HFF-Myc (cell line): ENCODE data around the gene AGAP1.

Source experiments
- DNase-seq: peaks from one replicate; pipeline ENCODE4 v3.0.0-alpha.2; 2011; ENCODE audit warnings: low read depth; ENCODE audit errors: extremely low read depth
- H3K4me3 ChIP-seq: replicated peaks from 2 replicates; pipeline ENCODE4 v1.5.1; 2011; ENCODE audit warnings: low read depth, mild to moderate bottlenecking, control low read depth, low read length
- TF ChIP-seq, protein P1 (sequence below): IDR thresholded peaks from 2 replicates; pipeline ENCODE4 v1.5.1; 2012; ENCODE audit warnings: mild to moderate bottlenecking, low read depth, low read length, control low read depth; ENCODE audit errors: missing control alignments

AGAP1 gene

GRCh38 chr2:235609746-235610145 lies 115.9 kb downstream of the AGAP1 start:
- no peak overlapping the region for H3K4me3 ChIP-seq
- TF ChIP-seq, protein P1, sequence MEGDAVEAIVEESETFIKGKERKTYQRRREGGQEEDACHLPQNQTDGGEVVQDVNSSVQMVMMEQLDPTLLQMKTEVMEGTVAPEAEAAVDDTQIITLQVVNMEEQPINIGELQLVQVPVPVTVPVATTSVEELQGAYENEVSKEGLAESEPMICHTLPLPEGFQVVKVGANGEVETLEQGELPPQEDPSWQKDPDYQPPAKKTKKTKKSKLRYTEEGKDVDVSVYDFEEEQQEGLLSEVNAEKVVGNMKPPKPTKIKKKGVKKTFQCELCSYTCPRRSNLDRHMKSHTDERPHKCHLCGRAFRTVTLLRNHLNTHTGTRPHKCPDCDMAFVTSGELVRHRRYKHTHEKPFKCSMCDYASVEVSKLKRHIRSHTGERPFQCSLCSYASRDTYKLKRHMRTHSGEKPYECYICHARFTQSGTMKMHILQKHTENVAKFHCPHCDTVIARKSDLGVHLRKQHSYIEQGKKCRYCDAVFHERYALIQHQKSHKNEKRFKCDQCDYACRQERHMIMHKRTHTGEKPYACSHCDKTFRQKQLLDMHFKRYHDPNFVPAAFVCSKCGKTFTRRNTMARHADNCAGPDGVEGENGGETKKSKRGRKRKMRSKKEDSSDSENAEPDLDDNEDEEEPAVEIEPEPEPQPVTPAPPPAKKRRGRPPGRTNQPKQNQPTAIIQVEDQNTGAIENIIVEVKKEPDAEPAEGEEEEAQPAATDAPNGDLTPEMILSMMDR: no peak
- no peak for DNase-seq

DNA sequence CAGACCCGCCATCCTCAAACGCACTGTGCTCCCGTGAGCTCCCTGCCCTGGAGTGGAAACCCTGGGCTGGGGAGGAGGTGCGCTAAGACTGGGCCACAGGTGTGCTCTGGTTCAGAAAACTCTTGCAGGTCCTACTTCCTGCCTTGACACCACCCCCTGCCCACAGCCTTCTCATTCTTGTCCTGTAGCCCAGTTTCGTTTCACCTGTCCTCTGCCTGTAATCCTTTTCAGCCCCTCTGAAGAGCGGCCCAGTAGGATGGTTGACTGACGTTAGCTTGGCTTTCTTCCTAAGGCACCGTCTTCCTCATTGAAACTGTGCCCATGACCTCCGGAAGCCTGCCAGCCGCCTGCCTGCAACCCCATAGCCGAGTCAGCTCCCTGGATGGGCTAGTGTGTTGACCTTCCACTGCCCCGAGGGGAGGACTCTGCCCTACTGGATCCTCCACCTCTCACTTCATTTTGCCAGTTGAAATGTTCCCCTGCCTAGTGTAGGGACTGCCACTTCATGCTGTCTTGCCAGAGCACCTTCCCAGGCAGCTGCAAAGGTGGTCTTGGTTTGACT lies 116.9 kb downstream of the AGAP1 start:
- DNase-seq: no peak
- no peak overlapping the region for H3K4me3 ChIP-seq
- TF ChIP-seq, protein P1: no peak

DNA sequence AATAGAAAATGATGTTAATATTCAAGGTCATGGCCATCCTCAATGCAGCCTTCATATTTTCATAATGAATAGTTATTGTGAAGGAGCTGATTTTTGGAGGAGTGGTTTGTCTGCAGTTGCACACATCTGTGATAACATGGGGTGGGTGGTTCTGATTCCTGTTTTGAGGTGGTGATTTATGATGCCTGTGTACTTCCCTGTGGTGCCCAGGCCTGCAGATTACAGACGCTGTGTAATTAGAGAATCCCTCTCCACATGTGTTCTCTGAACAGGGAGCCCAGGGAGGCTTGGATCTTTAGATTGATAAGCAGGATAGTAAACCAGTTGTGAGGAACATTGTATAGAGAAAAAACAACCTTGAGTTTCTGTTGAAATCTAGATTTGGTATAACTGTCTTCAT lies 117.5 kb downstream of the AGAP1 start:
- TF ChIP-seq, protein P1: no peak
- no peak for DNase-seq
- no peak overlapping the region for H3K4me3 ChIP-seq

- TF ChIP-seq, protein P1: no peak
- no peak overlapping the region for H3K4me3 ChIP-seq
- DNase-seq: no peak
Measured at GRCh38 chr2:235611756-235612155, 117.9 kb downstream of the AGAP1 start.

DNA sequence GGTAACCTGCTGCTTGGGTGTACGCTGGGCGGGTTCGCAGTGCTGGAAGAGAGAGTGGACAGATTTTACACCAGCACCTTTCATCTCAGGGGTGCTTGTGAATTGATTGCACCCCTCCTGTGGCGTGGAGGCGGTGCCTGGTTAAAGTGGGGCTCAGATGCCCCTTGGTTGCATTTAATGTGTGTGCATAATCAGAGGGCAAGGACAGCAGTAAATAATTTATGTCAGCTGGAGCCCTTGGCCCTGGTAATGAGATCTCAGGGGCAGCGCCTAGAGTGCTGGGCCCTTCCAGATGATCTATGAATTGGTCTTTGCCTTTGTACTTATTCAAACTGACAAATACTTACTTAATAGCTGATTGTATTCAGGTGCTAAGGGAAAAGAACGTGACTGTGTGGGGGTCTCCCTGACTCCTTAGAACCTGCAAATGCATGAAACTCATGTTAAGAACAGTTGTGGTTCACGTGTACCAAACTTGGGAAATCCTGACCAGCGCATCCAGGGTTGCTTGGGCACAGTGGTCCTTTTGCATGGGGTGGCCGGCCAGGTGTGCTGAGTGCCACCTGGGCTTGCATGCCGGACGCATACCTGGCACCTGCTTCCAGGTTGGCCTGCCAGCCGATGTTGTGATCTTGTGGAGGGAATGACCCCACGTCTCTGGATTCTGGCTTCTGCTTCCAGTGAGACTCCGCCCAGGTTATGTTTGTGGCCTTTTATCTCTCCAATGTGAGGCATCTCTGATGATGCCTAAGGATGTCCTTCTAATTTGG lies 118.5 kb downstream of the AGAP1 start:
- TF ChIP-seq, protein P1: no peak
- H3K4me3 ChIP-seq: no peak overlapping the region
- no peak for DNase-seq

GRCh38 chr2:235613649-235614048 lies 119.8 kb downstream of the AGAP1 start:
- DNase-seq: no peak
- H3K4me3 ChIP-seq: no peak overlapping the region
- TF ChIP-seq, protein P1: no peak
